A204.1 (cell line): ENCODE measurements around the gene MT2A.

Experiments
- FAIRE-seq: peaks from 2 replicates; lab custom pipeline; 2012; peaks lifted over from hg19 to GRCh38; lab: Jason Lieb, UNC

MT2A gene

DNA sequence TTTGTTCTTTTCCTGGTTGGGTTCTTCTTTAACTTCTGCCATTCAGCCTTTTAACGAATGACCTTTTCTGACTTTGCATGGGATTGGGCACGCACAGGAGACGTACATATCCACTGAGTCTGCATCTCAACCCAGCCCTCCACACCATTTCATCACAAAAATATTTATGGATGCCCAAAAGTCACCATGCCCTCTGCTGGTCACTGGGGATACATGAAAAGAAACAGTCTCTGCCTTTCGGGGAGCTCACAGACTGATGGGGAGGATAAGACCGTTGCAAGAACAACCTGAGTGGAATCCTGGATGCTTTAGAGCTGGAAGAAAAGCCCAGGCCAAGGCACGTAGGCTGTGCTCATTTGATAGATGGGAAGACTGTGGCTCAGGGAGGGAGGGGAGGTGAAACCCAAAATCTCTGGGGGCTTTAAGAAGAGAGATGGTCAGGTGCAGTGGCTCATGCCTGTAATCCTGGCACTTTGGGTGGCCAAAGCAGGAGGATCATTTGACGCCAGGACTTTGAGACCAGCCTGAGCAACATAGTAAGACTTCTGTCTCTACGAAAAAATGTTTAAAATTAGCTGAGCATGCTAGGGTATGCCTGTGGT is 7.9 kb upstream of the MT2A start:
- FAIRE-seq, result peak; percentile 77

DNA sequence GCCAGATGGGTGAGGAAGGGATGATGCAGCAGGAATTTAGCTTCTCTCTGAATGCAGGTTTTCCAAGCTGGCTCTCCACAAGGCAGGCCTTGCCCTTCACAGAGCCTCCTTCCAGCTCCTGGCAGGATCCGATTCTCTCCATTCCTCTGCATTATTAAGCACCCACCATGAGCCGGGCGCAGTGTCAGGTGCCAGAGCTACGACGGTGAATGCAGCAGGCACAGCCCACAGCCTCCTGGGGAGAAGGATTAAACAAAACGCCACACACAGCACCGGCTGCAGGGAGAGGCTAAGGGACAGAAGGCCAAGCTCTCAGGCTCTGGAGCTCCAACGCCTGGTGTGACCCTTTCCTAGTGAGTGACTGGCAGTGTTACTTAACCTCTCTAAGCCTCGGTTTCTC is 7.1 kb upstream of the MT2A start:
- no peak for FAIRE-seq

- FAIRE-seq, result no peak
Measured at GRCh38 chr16:56603589-56603988, 4.8 kb upstream of the MT2A start.

- FAIRE-seq, result no peak
Measured at GRCh38 chr16:56604966-56605365, 3.4 kb upstream of the MT2A start.

DNA sequence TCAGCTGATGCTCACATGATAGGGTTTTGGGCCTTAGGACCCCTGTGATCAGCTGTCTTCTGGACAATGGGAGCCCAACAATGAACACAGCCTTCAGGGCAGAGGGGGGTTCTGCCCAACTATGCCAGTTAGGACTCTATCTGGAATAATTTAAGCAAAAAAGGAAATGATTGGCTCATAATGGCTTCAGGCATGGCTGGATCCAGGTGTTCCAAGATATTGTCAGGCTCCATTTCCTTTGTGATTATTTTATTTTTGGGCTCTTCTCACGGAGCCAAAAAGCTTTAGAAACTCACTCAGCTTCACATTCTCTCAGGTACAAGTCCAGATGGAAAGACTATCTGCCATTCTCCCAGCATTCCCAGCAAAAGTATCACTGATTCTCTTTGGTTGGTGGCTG is 2.9 kb upstream of the MT2A start:
- no peak for FAIRE-seq

- no peak for FAIRE-seq
Measured at GRCh38 chr16:56606071-56606475, 2.3 kb upstream of the MT2A start.

- FAIRE-seq, result no peak
Measured at GRCh38 chr16:56606476-56607108, 1.8 kb upstream of the MT2A start.

DNA sequence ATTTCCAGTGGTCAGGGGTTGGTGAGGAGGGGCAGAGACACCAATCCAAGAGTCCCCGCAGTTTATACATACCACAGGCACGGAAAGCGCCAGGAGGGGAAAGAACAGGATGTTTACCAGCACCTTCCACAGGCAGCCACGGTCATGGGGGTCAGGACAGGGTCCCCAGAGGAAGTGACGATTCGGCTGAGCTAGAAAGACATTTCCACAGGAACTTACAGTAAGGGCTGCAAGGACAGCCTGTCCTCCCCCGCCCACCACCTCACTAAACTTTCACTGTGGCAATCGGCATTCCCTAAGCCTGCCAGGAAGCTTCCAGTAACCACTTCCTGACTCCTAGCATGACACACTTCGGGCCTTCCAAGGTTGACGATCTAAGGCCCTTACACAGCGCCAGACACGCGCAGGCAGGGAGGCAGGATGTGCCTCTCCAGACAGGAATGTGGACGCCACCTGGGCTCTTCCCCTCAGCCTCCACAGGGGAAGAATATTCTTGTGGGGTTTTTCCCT is 1.2 kb upstream of the MT2A start:
- FAIRE-seq, result no peak

DNA sequence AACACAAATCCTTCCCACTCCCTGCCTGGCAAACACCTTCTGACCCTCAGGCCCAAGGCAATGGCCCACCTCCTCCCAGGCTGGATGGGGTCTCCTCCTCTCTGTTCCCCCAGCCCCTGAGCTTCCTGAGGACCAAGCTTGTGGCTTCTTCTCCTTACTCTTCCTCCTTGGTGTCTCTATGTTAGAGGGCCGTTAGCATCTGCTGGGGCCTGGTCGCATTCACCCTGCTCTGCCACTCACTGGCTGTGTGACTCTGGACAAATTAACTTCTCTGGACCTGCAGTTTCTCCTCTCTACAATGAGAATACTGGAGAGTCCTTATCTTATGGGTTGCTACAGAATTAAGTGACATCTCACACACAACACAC is 725 bp upstream of the MT2A start:
- FAIRE-seq, result no peak

DNA sequence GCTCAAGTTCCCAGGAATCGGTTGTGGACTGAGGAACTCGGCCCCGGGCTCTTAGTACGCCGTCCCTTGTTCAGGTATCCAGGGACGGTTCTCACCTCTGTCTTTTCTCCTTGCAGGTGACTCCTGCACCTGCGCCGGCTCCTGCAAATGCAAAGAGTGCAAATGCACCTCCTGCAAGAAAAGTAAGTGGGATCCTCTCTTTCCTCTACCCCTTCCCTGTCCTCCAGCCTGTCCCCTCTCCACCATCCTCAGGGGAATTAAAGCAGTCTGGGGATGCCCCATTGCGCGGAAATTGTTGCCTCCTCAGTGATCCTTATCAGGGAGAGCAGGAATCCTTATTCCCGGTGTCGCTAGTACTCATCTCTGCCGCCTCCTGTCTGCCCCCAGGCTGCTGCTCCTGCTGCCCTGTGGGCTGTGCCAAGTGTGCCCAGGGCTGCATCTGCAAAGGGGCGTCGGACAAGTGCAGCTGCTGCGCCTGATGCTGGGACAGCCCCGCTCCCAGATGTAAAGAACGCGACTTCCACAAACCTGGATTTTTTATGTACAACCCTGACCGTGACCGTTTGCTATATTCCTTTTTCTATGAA is 585 bp downstream of the MT2A start:
- no peak for FAIRE-seq

GRCh38 chr16:56609463-56609921 is 1.1 kb downstream of the MT2A start:
- FAIRE-seq, result no peak

- peak; percentile 11 for FAIRE-seq
Measured at GRCh38 chr16:56610017-56610608, 1.7 kb downstream of the MT2A start.

DNA sequence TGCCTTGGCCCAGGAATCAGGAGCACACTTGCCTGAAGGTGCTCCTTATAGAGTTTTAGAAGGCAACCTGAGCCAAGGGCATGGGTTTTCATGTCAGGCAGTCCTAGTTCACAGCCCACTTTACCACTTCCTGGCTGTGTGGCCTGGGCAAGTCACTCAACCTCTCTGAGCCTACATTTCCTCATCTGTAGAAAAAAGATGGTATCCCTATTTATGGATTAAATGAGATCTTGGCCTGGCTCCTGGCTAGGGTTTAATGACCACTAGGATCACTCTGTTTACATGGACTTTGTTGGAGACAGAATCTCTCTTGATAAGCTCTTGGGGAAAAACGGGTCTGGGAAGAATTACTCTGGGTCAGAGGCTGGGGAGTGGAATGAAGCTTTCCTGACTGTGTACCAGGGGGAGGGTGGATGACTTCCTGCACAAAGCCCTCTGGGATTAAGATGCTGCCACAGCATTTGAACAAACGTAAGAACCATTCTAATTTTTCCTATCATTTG is 2.3 kb downstream of the MT2A start:
- FAIRE-seq, result no peak

GRCh38 chr16:56611281-56611833 is 3.0 kb downstream of the MT2A start:
- FAIRE-seq, result no peak

- no peak for FAIRE-seq
Measured at GRCh38 chr16:56613706-56614105, 5.3 kb downstream of the MT2A start.

GRCh38 chr16:56614549-56614991 is 6.2 kb downstream of the MT2A start:
- no peak for FAIRE-seq

DNA sequence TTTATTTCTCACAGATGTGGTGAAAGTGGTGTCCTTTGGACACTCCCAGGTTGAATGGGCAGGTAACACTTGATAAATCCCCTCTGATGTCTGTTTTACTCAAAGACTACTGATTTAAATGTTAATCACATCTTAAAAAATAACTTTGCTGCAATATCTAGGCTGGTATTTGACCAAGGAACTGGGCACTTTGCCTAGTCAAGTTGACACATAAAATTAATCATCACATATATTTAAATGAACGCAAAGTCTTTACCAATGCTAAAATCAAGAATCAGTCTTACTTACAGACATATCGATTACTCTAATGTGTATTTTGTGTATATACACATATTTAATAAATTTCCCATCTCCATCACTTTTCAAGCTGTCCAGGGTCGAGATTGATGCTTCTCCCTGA is 7.0 kb downstream of the MT2A start:
- FAIRE-seq, result no peak

DNA sequence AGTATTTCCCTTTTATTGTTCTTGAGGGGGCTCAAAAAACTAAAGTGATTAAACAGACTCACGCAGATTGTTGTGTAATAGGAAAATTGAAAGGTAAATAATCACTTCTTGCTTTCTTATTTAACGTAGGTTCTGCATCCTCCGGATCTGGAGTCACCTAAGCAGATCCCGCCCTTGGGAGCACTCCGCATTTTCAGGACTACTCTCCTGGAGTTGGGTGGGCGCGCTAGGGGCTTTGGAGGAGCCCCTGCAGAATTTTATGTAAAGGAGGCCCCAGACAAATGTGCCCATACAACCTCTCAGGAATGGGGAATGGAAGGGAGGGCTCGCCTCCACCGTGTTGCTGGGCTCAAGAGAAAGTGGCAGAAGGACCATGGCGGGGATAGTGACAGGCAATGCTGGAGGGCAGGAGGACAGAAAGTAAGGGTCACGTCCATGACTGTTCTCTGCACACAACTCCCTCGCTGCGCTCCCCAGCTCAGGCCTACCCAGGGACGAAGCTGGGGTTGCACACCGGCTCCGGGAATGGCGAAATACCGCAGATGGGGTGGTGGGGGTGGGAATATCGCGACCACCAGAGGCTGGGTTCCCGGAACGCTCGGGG is 8.3 kb downstream of the MT2A start:
- FAIRE-seq, result no peak

GRCh38 chr16:56617212-56618085 is 9.1 kb downstream of the MT2A start:
- no peak for FAIRE-seq

DNA sequence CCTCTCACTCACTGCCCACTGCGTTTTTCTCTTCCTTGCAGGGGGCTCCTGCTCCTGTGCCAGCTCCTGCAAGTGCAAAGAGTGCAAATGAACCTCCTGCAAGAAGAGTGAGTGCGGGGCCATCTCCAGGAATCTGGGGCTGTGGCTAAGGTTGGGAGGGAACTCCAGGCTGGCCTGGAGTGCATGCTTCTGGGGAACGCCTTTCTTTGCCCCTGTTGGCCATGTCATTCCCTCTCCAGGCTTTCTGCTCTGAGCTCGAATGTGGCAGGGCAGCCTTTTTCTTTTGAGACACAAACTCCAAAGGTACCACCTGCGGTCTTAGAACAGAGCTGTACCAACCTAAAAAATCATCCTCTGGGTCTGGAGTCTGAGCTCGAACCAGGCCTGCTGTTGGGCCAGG is 9.8 kb downstream of the MT2A start:
- no peak for FAIRE-seq

- no peak for FAIRE-seq
Measured at GRCh38 chr16:56620339-56620897, 12.0 kb downstream of the MT2A start.
